Right lobe of liver (tissue), 4 donors: ENCODE results near the gene CUX1.

Experiments
- CTCF ChIP-seq, 4 donors: fragments of 200-600 bp in 3 of 4; fragments of 450-650 bp in 1 of 4; IDR thresholded peaks; one replicate each; pipeline versions ENCODE4 v1.5.1 to v1.8.0; 2016 to 2022; ENCODE audit warnings: antibody characterized with exemption in 4 of 4, mild to moderate bottlenecking in 2 of 4
- POLR2A ChIP-seq: fragments of 450-650 bp; IDR thresholded peaks from one replicate; pipeline ENCODE4 v1.6.1; 2017; ENCODE audit warnings: antibody characterized with exemption, mild to moderate bottlenecking
- donor health status: DM: no; HTN: no; CAD: no.
- donor health status: DM: no; HTN: no; CAD: no.
- donor health status: DM: no; HTN: yes; CAD: no.

DNA sequence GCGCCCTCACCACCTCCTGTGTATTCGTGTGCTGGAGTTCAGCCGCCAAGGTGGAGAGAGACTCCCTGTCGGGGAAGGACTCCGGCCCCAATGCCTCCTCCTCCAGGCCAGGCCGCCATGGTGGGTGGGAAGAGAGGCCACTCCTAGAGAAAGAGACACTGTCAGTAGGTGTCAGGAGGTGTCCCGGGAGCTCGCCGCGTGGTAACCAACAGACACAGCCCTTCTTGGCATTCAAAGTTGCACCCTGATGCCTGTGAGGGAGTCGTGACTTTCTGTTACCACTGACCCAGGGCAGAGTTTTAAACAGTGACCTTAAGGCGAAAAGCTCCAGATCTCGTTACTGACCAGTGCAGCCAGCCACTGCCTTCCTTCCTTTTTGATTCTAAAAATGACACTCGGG, 155.2 kb downstream of the CUX1 start:
- TF ChIP-seq CTCF (IDR thresholded peaks at IDR 0.05) = no peak
- TF ChIP-seq POLR2A = no peak
